HL-60 (cell line): ENCODE measurements around the gene MIER1.

Source experiments
- DNase-seq, 2 experiments: peaks; one replicate each; pipeline ENCODE4 v3.0.0-alpha.2; 2010 to 2020; ENCODE audit warnings: low read depth in 1 of 2, low spot score in 1 of 2
- H3K27ac ChIP-seq: fragments of 250-450 bp; sonication (Bioruptor Pico); replicated peaks from 2 replicates; pipeline ENCODE4 v1.5.1; 2020; ENCODE audit warnings: mild to moderate bottlenecking, moderate library complexity
- H3K27me3 ChIP-seq: fragments of 250-450 bp; sonication (Bioruptor Pico); 2 replicates; pipeline ENCODE4 v1.5.1; 2021; ENCODE audit warnings: mild to moderate bottlenecking, moderate library complexity; ENCODE audit not compliant: insufficient read depth, poor library complexity, severe bottlenecking
- H3K4me3 ChIP-seq: replicated peaks from 2 replicates; pipeline ENCODE4 v1.5.1; 2011; ENCODE audit warnings: mild to moderate bottlenecking, control low read depth, low read length; ENCODE audit not compliant: insufficient read depth
- CTCF ChIP-seq: IDR thresholded peaks from one replicate; pipeline ENCODE4 v1.5.1; 2011; ENCODE audit warnings: low read length, control low read depth, inconsistent platforms; ENCODE audit not compliant: insufficient read depth
- GABPA ChIP-seq: IDR thresholded peaks from 2 replicates; pipeline ENCODE4 v1.6.1; 2012; ENCODE audit warnings: low read depth
- POLR2AphosphoS5 ChIP-seq: IDR thresholded peaks from 2 replicates; pipeline ENCODE4 v1.6.1; 2012; ENCODE audit warnings: low read depth
- REST ChIP-seq: IDR thresholded peaks from 2 replicates; pipeline ENCODE4 v1.6.1; 2012; ENCODE audit warnings: low read depth; ENCODE audit not compliant: insufficient replicate concordance
- SPI1 ChIP-seq: IDR thresholded peaks from 2 replicates; pipeline ENCODE4 v1.6.1; 2012; ENCODE audit warnings: low read depth, mild to moderate bottlenecking, borderline replicate concordance

Gene MIER1

GRCh38 chr1:66929146-66929688 lies 4.4 kb downstream of the MIER1 start:
- H3K27ac ChIP-seq: peak overlapping the region; percentile 98
- no peaks in the 10 kb centered on the region for H3K27me3 ChIP-seq
- no peak for DNase-seq
- H3K4me3 ChIP-seq: peak overlapping the region; percentile 75
- TF ChIP-seq SPI1 (no peak), GABPA (no peak), CTCF (no peak), POLR2AphosphoS5 (no peak), REST (no peak)

GRCh38 chr1:66929691-66929998 lies 4.9 kb downstream of the MIER1 start:
- Histone ChIP-seq H3K27me3 (no peaks in the 10 kb centered on the region), H3K27ac (peak overlapping the region; percentile 98), H3K4me3 (peak overlapping the region; percentile 75)
- no peak for DNase-seq
- TF ChIP-seq POLR2AphosphoS5 (0 out of 2 replicates have a peak, but pooled peaks have one; percentile 13), GABPA (peak; percentile 37; the same call in 1 of the 2 replicates), REST (no peak), CTCF (no peak), SPI1 (no peak)

- peak; percentile 88 to 92 for DNase-seq
- TF ChIP-seq POLR2AphosphoS5 (peak; percentile 74), GABPA (no peak), CTCF (no peak), SPI1 (peak; percentile 37; the same call in 1 of the 2 replicates)
- H3K4me3 ChIP-seq: peak overlapping the region; percentile 75
- no peaks in the 10 kb centered on the region for H3K27me3 ChIP-seq
- H3K27ac ChIP-seq: peak overlapping the region; percentile 98
Observed at GRCh38 chr1:66929999-66930822, 5.4 kb downstream of the MIER1 start.
